ENCODE data around the gene NAA11. TPM values are rescaled to one million over a fixed set of nuclear protein-coding genes. Genes with fewer than 3 reads are reported as not detected.

Gene NAA11
- polyA plus RNA-seq (2013): 0.22 TPM

- Histone ChIP-seq H3K4me1 (ENCODE audit: control extremely low read depth in 1 of 4, control insufficient read depth in 4 of 4, insufficient read depth in 4 of 4, low read length in 3 of 4) (peaks cover 0 to 3% (median 1%) of the 10 kb centered on the region in 4 experiments), H3K9me3 (ENCODE audit: control extremely low read depth in 1 of 5, control insufficient read depth in 4 of 5, insufficient read depth in 2 of 5, low read depth in 1 of 5, low read length in 4 of 5) (no peaks in the 10 kb centered on the region), H3K27ac (ENCODE audit: insufficient read depth in 1 of 2, low read depth in 1 of 2, low read length in 2 of 2, poor library complexity in 1 of 2, severe bottlenecking in 2 of 2) (no peak within 1 kb of the TSS), H3K27me3 (replicated peaks in 2 of 5; ENCODE audit: control insufficient read depth in 4 of 5, insufficient read depth in 5 of 5, low read length in 4 of 5) (no peaks in the 10 kb centered on the region), H3K4me3 (ENCODE audit: control insufficient read depth in 1 of 7, extremely low read depth in 1 of 7, insufficient read depth in 4 of 7, low read depth in 2 of 7, low read length in 6 of 7) (no peak within 1 kb of the TSS), H3K36me3 (ENCODE audit: control insufficient read depth in 4 of 4, insufficient read depth in 4 of 4, low read length in 3 of 4) (no peaks in the 10 kb centered on the region)
- 99% methylated on average over 11 of the region's 19 CpGs for WGBS (ENCODE audit: insufficient coverage)
- DNase-seq: no peak
- ChIA-PET POLR2A (no interaction called here), CTCF (no interaction called here)
Observed at GRCh38 chr4:79325864-79326328, at the start of gene NAA11. TSS of gene NAA11 (minus strand) at chr4:79326061. CDS start at chr4:79325877, 184 bp downstream.

DNA sequence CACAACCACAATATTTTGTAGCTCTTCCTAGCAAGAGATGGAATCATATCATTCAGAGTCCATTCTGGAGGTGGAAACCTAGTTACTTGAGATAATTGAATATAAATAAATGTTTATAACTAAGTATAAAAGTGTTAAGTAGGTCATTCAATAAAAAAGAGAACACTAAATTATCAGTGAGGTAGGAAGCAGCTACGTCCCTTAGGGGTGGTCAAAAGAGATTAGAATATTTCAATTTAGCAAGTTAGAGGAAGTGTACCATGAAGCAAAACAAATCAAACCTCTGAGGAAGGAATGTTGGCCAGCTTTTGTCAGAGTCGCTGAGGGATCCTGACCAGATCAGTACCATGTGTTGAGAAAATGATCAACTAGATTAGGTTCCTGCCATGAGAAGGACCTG is 44.2 kb upstream of the NAA11 start:
- Histone ChIP-seq H3K4me1 (ENCODE audit: control extremely low read depth in 1 of 4, control insufficient read depth in 4 of 4, insufficient read depth in 4 of 4, low read length in 3 of 4) (peaks cover 0 to 2% (median 0%) of the 10 kb centered on the region in 4 experiments), H3K36me3 (ENCODE audit: control insufficient read depth in 4 of 4, insufficient read depth in 4 of 4, low read length in 3 of 4) (no peaks in the 10 kb centered on the region), H3K9me3 (ENCODE audit: control extremely low read depth in 1 of 5, control insufficient read depth in 4 of 5, insufficient read depth in 2 of 5, low read depth in 1 of 5, low read length in 4 of 5) (no peaks in the 10 kb centered on the region), H3K27me3 (replicated peaks in 2 of 5; ENCODE audit: control insufficient read depth in 4 of 5, insufficient read depth in 5 of 5, low read length in 4 of 5) (no peaks in the 10 kb centered on the region), H3K27ac (ENCODE audit: insufficient read depth in 1 of 2, low read depth in 1 of 2, low read length in 2 of 2, poor library complexity in 1 of 2, severe bottlenecking in 2 of 2) (no peak overlapping the region), H3K4me3 (ENCODE audit: control insufficient read depth in 1 of 7, extremely low read depth in 1 of 7, insufficient read depth in 4 of 7, low read depth in 2 of 7, low read length in 6 of 7) (no peak overlapping the region)
- 17% methylated on average over 1 of the region's 2 CpGs for WGBS (ENCODE audit: insufficient coverage)
- ChIA-PET POLR2A (interaction anchor here (0.7 kb wide), 1 partner anchor 15 kb away, joined by 3 read pairs; no protein-coding TSS in a partner anchor), CTCF (interaction anchor here (0.6 kb wide), 1 partner anchor 14 kb away, joined by 3 read pairs; no protein-coding TSS in a partner anchor)
- peak; percentile 13 to 69 (median 53) for DNase-seq

- ChIA-PET POLR2A (no interaction called here), CTCF (no interaction called here)
- no peaks in the 10 kb centered on the region for H3K27me3 ChIP-seq (replicated peaks in 2 of 5; ENCODE audit: control insufficient read depth in 4 of 5, insufficient read depth in 5 of 5, low read length in 4 of 5)
- H3K9me3 ChIP-seq (ENCODE audit: control extremely low read depth in 1 of 5, control insufficient read depth in 4 of 5, insufficient read depth in 2 of 5, low read depth in 1 of 5, low read length in 4 of 5): no peaks in the 10 kb centered on the region
- H3K4me1 ChIP-seq (ENCODE audit: control extremely low read depth in 1 of 4, control insufficient read depth in 4 of 4, insufficient read depth in 4 of 4, low read length in 3 of 4): peaks cover 0 to 2% (median 0%) of the 10 kb centered on the region in 4 experiments
- no peak for DNase-seq
- no peak overlapping the region for H3K27ac ChIP-seq (ENCODE audit: insufficient read depth in 1 of 2, low read depth in 1 of 2, low read length in 2 of 2, poor library complexity in 1 of 2, severe bottlenecking in 2 of 2)
- H3K36me3 ChIP-seq (ENCODE audit: control insufficient read depth in 4 of 4, insufficient read depth in 4 of 4, low read length in 3 of 4): no peaks in the 10 kb centered on the region
- H3K4me3 ChIP-seq (ENCODE audit: control insufficient read depth in 1 of 7, extremely low read depth in 1 of 7, insufficient read depth in 4 of 7, low read depth in 2 of 7, low read length in 6 of 7): no peak overlapping the region
- WGBS (ENCODE audit: insufficient coverage): no CpG with 5 or more reads among the region's 2 CpGs
Observed at GRCh38 chr4:79367096-79367495, 41.2 kb upstream of the NAA11 start.

- Histone ChIP-seq H3K36me3 (ENCODE audit: control insufficient read depth in 4 of 4, insufficient read depth in 4 of 4, low read length in 3 of 4) (no peaks in the 10 kb centered on the region), H3K4me3 (ENCODE audit: control insufficient read depth in 1 of 7, extremely low read depth in 1 of 7, insufficient read depth in 4 of 7, low read depth in 2 of 7, low read length in 6 of 7) (no peak overlapping the region), H3K4me1 (ENCODE audit: control extremely low read depth in 1 of 4, control insufficient read depth in 4 of 4, insufficient read depth in 4 of 4, low read length in 3 of 4) (peaks cover 0 to 2% (median 0%) of the 10 kb centered on the region in 4 experiments), H3K27ac (ENCODE audit: insufficient read depth in 1 of 2, low read depth in 1 of 2, low read length in 2 of 2, poor library complexity in 1 of 2, severe bottlenecking in 2 of 2) (no peak overlapping the region), H3K27me3 (replicated peaks in 2 of 5; ENCODE audit: control insufficient read depth in 4 of 5, insufficient read depth in 5 of 5, low read length in 4 of 5) (no peaks in the 10 kb centered on the region), H3K9me3 (ENCODE audit: control extremely low read depth in 1 of 5, control insufficient read depth in 4 of 5, insufficient read depth in 2 of 5, low read depth in 1 of 5, low read length in 4 of 5) (no peaks in the 10 kb centered on the region)
- DNase-seq: no peak
- ChIA-PET POLR2A (no interaction called here), CTCF (interaction anchor here (1.0 kb wide), 1 partner anchor 9 kb away, joined by 3 read pairs; no protein-coding TSS in a partner anchor)
Observed at GRCh38 chr4:79366422-79366821, 40.6 kb upstream of the NAA11 start.

- H3K4me1 ChIP-seq (ENCODE audit: control extremely low read depth in 1 of 4, control insufficient read depth in 4 of 4, insufficient read depth in 4 of 4, low read length in 3 of 4): no peaks in the 10 kb centered on the region
- CTCF ChIA-PET: no interaction called here
- no peaks in the 10 kb centered on the region for H3K9me3 ChIP-seq (ENCODE audit: control extremely low read depth in 1 of 5, control insufficient read depth in 4 of 5, insufficient read depth in 2 of 5, low read depth in 1 of 5, low read length in 4 of 5)
- no peak overlapping the region for H3K4me3 ChIP-seq (ENCODE audit: control insufficient read depth in 1 of 7, extremely low read depth in 1 of 7, insufficient read depth in 4 of 7, low read depth in 2 of 7, low read length in 6 of 7)
- 100% methylated on average over 5 of the region's 6 CpGs for WGBS (ENCODE audit: insufficient coverage)
- H3K36me3 ChIP-seq (ENCODE audit: control insufficient read depth in 4 of 4, insufficient read depth in 4 of 4, low read length in 3 of 4): no peaks in the 10 kb centered on the region
- no peak for DNase-seq
- H3K27ac ChIP-seq (ENCODE audit: insufficient read depth in 1 of 2, low read depth in 1 of 2, low read length in 2 of 2, poor library complexity in 1 of 2, severe bottlenecking in 2 of 2): no peak overlapping the region
- POLR2A ChIA-PET: interaction anchor here (0.7 kb wide), 1 partner anchor 21 kb away, joined by 5 read pairs; no protein-coding TSS in a partner anchor
- no peaks in the 10 kb centered on the region for H3K27me3 ChIP-seq (replicated peaks in 2 of 5; ENCODE audit: control insufficient read depth in 4 of 5, insufficient read depth in 5 of 5, low read length in 4 of 5)
Observed at GRCh38 chr4:79364061-79364460, 38.2 kb upstream of the NAA11 start.

- H3K27me3 ChIP-seq (replicated peaks in 2 of 5; ENCODE audit: control insufficient read depth in 4 of 5, insufficient read depth in 5 of 5, low read length in 4 of 5): no peaks in the 10 kb centered on the region
- no peaks in the 10 kb centered on the region for H3K9me3 ChIP-seq (ENCODE audit: control extremely low read depth in 1 of 5, control insufficient read depth in 4 of 5, insufficient read depth in 2 of 5, low read depth in 1 of 5, low read length in 4 of 5)
- 100% methylated on average over 2 of the region's 4 CpGs for WGBS (ENCODE audit: insufficient coverage)
- H3K36me3 ChIP-seq (ENCODE audit: control insufficient read depth in 4 of 4, insufficient read depth in 4 of 4, low read length in 3 of 4): no peaks in the 10 kb centered on the region
- no peak overlapping the region for H3K27ac ChIP-seq (ENCODE audit: insufficient read depth in 1 of 2, low read depth in 1 of 2, low read length in 2 of 2, poor library complexity in 1 of 2, severe bottlenecking in 2 of 2)
- no peaks in the 10 kb centered on the region for H3K4me1 ChIP-seq (ENCODE audit: control extremely low read depth in 1 of 4, control insufficient read depth in 4 of 4, insufficient read depth in 4 of 4, low read length in 3 of 4)
- CTCF ChIA-PET: no interaction called here
- no peak for DNase-seq
- H3K4me3 ChIP-seq (ENCODE audit: control insufficient read depth in 1 of 7, extremely low read depth in 1 of 7, insufficient read depth in 4 of 7, low read depth in 2 of 7, low read length in 6 of 7): no peak overlapping the region
- POLR2A ChIA-PET: no interaction called here
Observed at GRCh38 chr4:79362626-79363025, 36.8 kb upstream of the NAA11 start.

DNA sequence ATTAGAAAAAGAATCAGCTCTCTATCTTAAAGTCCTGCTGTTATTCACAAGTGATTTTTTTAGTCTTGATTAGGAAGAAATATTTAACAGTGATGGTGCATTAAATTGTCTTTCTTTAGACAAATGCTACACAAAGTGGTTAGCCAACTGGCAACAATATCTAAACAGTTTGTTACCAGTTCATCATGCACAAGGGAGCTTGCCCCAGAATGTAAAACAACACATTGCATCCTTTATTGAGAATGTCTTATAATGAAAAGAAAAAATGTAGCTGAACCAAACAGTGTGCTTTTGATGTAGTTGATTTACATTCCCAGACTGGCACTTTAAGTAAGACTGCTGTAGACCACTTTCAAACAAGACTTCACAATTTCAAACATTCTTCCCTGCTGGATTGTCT is 34.1 kb upstream of the NAA11 start:
- ChIA-PET POLR2A (no interaction called here), CTCF (no interaction called here)
- no peak for DNase-seq
- H3K36me3 ChIP-seq (ENCODE audit: control insufficient read depth in 4 of 4, insufficient read depth in 4 of 4, low read length in 3 of 4): no peaks in the 10 kb centered on the region
- no peaks in the 10 kb centered on the region for H3K9me3 ChIP-seq (ENCODE audit: control extremely low read depth in 1 of 5, control insufficient read depth in 4 of 5, insufficient read depth in 2 of 5, low read depth in 1 of 5, low read length in 4 of 5)
- no peak overlapping the region for H3K27ac ChIP-seq (ENCODE audit: insufficient read depth in 1 of 2, low read depth in 1 of 2, low read length in 2 of 2, poor library complexity in 1 of 2, severe bottlenecking in 2 of 2)
- no peak overlapping the region for H3K4me3 ChIP-seq (ENCODE audit: control insufficient read depth in 1 of 7, extremely low read depth in 1 of 7, insufficient read depth in 4 of 7, low read depth in 2 of 7, low read length in 6 of 7)
- H3K4me1 ChIP-seq (ENCODE audit: control extremely low read depth in 1 of 4, control insufficient read depth in 4 of 4, insufficient read depth in 4 of 4, low read length in 3 of 4): no peaks in the 10 kb centered on the region
- no peaks in the 10 kb centered on the region for H3K27me3 ChIP-seq (replicated peaks in 2 of 5; ENCODE audit: control insufficient read depth in 4 of 5, insufficient read depth in 5 of 5, low read length in 4 of 5)
